HCT116 (cell line): ENCODE measurements around the gene CACNA2D2. TPM values are rescaled to one million over a fixed set of nuclear protein-coding genes. Genes with fewer than 3 reads are reported as not detected.

Experiments
- ATAC-seq: fragments of 200-7000 bp; cut with Tn5 transposase; 2 replicates; pipeline ENCODE4 v1.9.1; 2020; ENCODE audit warnings: mild to moderate bottlenecking, moderate library complexity
- BruUV-seq: library from RNA; stranded (reverse); fragments of 400-500 nt; replicated peaks from 2 replicates; lab custom pipeline; 2021; lab: Mats Ljungman, UMichigan
- CTCF ChIA-PET: fragments of 300-600 bp; sonication (Branson Sonifier 250); formaldehyde crosslinking; loops from one replicate; lab custom pipeline; 2021; ENCODE audit warnings: antibody characterized with exemption; lab: Charles Lee
- POLR2A ChIA-PET: fragments of 300-600, 350-600 bp; sonication (Branson Sonifier 250); formaldehyde crosslinking; loops from one replicate; lab custom pipeline; 2021; ENCODE audit warnings: antibody characterized with exemption; lab: Charles Lee
- RAD21 ChIA-PET, 2 experiments: fragments of 300-600 bp; sonication (Branson Sonifier 250); formaldehyde crosslinking; loops; one replicate each; lab custom pipeline; 2023; ENCODE audit warnings: low total read pairs in 2 of 2; ENCODE audit not compliant: uncharacterized antibody in 2 of 2, unreplicated experiment in 2 of 2, low non-redundant PET in 1 of 2; lab: Charles Lee
- DNase-seq: peaks from one replicate; pipeline ENCODE4 v3.0.0-alpha.2; 2010; ENCODE audit warnings: low read depth, low spot score
- H2AFZ ChIP-seq: fragments of 200-600 bp; shearing (Covaris generic), sonication (generic); 2 replicates; pipeline ENCODE4 v1.6.1; 2017; ENCODE audit warnings: low read depth, mixed run types, mixed read lengths, antibody characterized with exemption, low read length; ENCODE audit not compliant: poor library complexity, severe bottlenecking
- H3K27ac ChIP-seq: 2 replicates; pipeline ENCODE4 v1.5.1; 2012; ENCODE audit warnings: low read depth, low read length
- H3K27me3 ChIP-seq: fragments of 200-600 bp; sonication (generic); 2 replicates; pipeline ENCODE4 v1.6.1; 2016; ENCODE audit warnings: mixed run types, low read length, mixed read lengths; ENCODE audit not compliant: insufficient read depth
- H3K36me3 ChIP-seq, 2 experiments: fragments of 200-500 bp in 1 of 2; fragments of 200-600 bp in 1 of 2; sonication (Bioruptor generic) in 1 of 2; sonication (generic) in 1 of 2; 2 replicates each; pipeline versions ENCODE4 v1.5.1 to v1.6.1; 2014 to 2016; ENCODE audit warnings: low read length in 2 of 2, inconsistent platforms in 1 of 2, mixed read lengths in 1 of 2, mixed run types in 1 of 2; ENCODE audit not compliant: insufficient read depth in 2 of 2, control insufficient read depth in 1 of 2
- H3K4me1 ChIP-seq, 2 experiments: fragments of 200-600 bp in 1 of 2; sonication (generic) in 1 of 2; 2 replicates each; pipeline versions ENCODE4 v1.5.1 to v1.6.1; 2012 to 2017; ENCODE audit warnings: low read length in 2 of 2, inconsistent platforms in 1 of 2, mild to moderate bottlenecking in 1 of 2, mixed read lengths in 1 of 2, mixed run types in 1 of 2, moderate library complexity in 1 of 2; ENCODE audit not compliant: insufficient read depth in 2 of 2, control insufficient read depth in 1 of 2
- H3K4me2 ChIP-seq: fragments of 200-600 bp; sonication (generic); 2 replicates; pipeline ENCODE4 v1.6.1; 2017; ENCODE audit warnings: mixed run types, low read length, mixed read lengths
- H3K4me3 ChIP-seq, 2 experiments: fragments of 200-600 bp in 1 of 2; sonication (generic) in 1 of 2; replicated peaks in 1 of 2; 2 replicates each; pipeline ENCODE4 v1.5.1; 2011 to 2016; ENCODE audit warnings: low read length in 2 of 2, control low read depth in 1 of 2, low read depth in 1 of 2, mild to moderate bottlenecking in 1 of 2, mixed read lengths in 1 of 2, mixed run types in 1 of 2
- H3K79me2 ChIP-seq: fragments of 200-600 bp; sonication (generic); 2 replicates; pipeline ENCODE4 v1.6.1; 2017; ENCODE audit warnings: mild to moderate bottlenecking, mixed run types, low read length, moderate library complexity, mixed read lengths; ENCODE audit not compliant: insufficient read depth
- H3K9ac ChIP-seq: fragments of 200-600 bp; sonication (generic); 2 replicates; pipeline ENCODE4 v1.6.1; 2016; ENCODE audit warnings: low read length, mixed read lengths
- H3K9me2 ChIP-seq: fragments of 200-600 bp; sonication (generic), shearing (Covaris generic); 2 replicates; pipeline ENCODE4 v1.6.1; 2017; ENCODE audit warnings: mixed run types, mild to moderate bottlenecking, moderate library complexity; ENCODE audit not compliant: insufficient read depth
- H3K9me3 ChIP-seq, 2 experiments: fragments of 200-500 bp in 1 of 2; fragments of 200-600 bp in 1 of 2; sonication (Bioruptor generic) in 1 of 2; sonication (generic) in 1 of 2; 2 replicates each; pipeline ENCODE4 v1.6.1; 2014 to 2017; ENCODE audit warnings: low read length in 2 of 2, mixed read lengths in 2 of 2, inconsistent platforms in 1 of 2, low read depth in 1 of 2, mild to moderate bottlenecking in 1 of 2, mixed run types in 1 of 2, moderate library complexity in 1 of 2; ENCODE audit not compliant: control insufficient read depth in 1 of 2, insufficient read depth in 1 of 2
- H4K20me1 ChIP-seq: fragments of 200-600 bp; sonication (generic), shearing (Covaris generic); 2 replicates; pipeline ENCODE4 v1.6.1; 2017; ENCODE audit warnings: mixed run types, mild to moderate bottlenecking, moderate library complexity; ENCODE audit not compliant: insufficient read depth
- EGR1 ChIP-seq: IDR thresholded peaks from 2 replicates; pipeline ENCODE4 v1.6.1; 2012; ENCODE audit warnings: low read depth
- ELF1 ChIP-seq: IDR thresholded peaks from 2 replicates; pipeline ENCODE4 v1.6.1; 2012; ENCODE audit warnings: low read depth, borderline replicate concordance
- EZH2 ChIP-seq: fragments of 200-600 bp; sonication (generic); IDR thresholded peaks from 2 replicates; pipeline ENCODE4 v1.6.1; 2017; ENCODE audit warnings: antibody characterized with exemption, mixed run types
- EZH2phosphoT487 ChIP-seq: fragments of 200-600 bp; IDR thresholded peaks from 2 replicates; pipeline ENCODE4 v1.6.1; 2018; ENCODE audit warnings: antibody characterized with exemption, borderline replicate concordance
- POLR2A ChIP-seq: IDR thresholded peaks from 2 replicates; pipeline ENCODE4 v1.7.0; 2011; ENCODE audit warnings: borderline replicate concordance; ENCODE audit not compliant: insufficient read depth, insufficient read length; ENCODE audit errors: extremely low read depth
- POLR2AphosphoS5 ChIP-seq: IDR thresholded peaks from 2 replicates; pipeline ENCODE4 v1.6.1; 2011; ENCODE audit warnings: mild to moderate bottlenecking, low read depth, low read length, moderate library complexity
- SIN3A ChIP-seq: IDR thresholded peaks from 2 replicates; pipeline ENCODE4 v1.6.1; 2012; ENCODE audit warnings: low read depth
- SRF ChIP-seq: IDR thresholded peaks from 2 replicates; pipeline ENCODE4 v1.6.1; 2012; ENCODE audit warnings: low read depth
- TCF7L2 ChIP-seq: IDR thresholded peaks from 2 replicates; pipeline ENCODE4 v1.7.0; 2011; ENCODE audit warnings: borderline replicate concordance, inconsistent platforms; ENCODE audit not compliant: insufficient read depth, insufficient read length; ENCODE audit errors: extremely low read depth
- ZFX ChIP-seq: fragments of 450-650 bp; IDR thresholded peaks from 2 replicates; pipeline ENCODE4 v1.6.1; 2017
- intact Hi-C: fragments of 100-400 bp; cut with micrococcal nuclease; formaldehyde crosslinking; loops from 2 replicates; pipeline ENCODE4 v1.10.0; 2022
- total RNA-seq: library from RNA; stranded (reverse); gene quantifications from one replicate; pipeline ENCODE4 v1.2.1, GENCODE V29; 2021; ENCODE audit not compliant: unreplicated experiment
- TF ChIP-seq, protein P1 (sequence below): IDR thresholded peaks from 2 replicates; pipeline ENCODE4 v1.6.1; 2011; ENCODE audit warnings: mild to moderate bottlenecking, low read length, moderate library complexity; ENCODE audit not compliant: insufficient replicate concordance; ENCODE audit errors: extremely low read depth

The CACNA2D2 gene
- total RNA-seq, 1 experiment from 2014 or later = 10.2 TPM

- intact Hi-C loops = no loop called here
- BruUV-seq = no TSS peak
- ATAC-seq (peak; percentile 52), DNase-seq (no peak)
- peaks cover 0 to 9% of the 10 kb centered on the region in 2 experiments; a peak in 1 of 4 replicates for H3K4me1 ChIP-seq
- ChIA-PET RAD21 (no interaction called here), POLR2A (no interaction called here), CTCF (no interaction called here)
- H3K4me2 ChIP-seq = no peak overlapping the region
- no peak overlapping the region for H3K9ac ChIP-seq
- H3K36me3 ChIP-seq = no peaks in the 10 kb centered on the region
- H3K4me3 ChIP-seq = no peak overlapping the region
- no peaks in the 10 kb centered on the region for H3K79me2 ChIP-seq
- H4K20me1 ChIP-seq = no peaks in the 10 kb centered on the region
- no peaks in the 10 kb centered on the region for H3K9me2 ChIP-seq
- no peak overlapping the region for H2AFZ ChIP-seq
- H3K9me3 ChIP-seq = no peaks in the 10 kb centered on the region
- H3K27me3 ChIP-seq = no peaks in the 10 kb centered on the region
- no peak overlapping the region for H3K27ac ChIP-seq
- TF ChIP-seq EGR1 (no peak), SRF (no peak), ZFX (no peak), TCF7L2 (no peak), POLR2A (no peak), ELF1 (no peak), SIN3A (no peak), EZH2 (no peak), POLR2AphosphoS5 (no peak), EZH2phosphoT487 (no peak)
- TF ChIP-seq, protein P1, sequence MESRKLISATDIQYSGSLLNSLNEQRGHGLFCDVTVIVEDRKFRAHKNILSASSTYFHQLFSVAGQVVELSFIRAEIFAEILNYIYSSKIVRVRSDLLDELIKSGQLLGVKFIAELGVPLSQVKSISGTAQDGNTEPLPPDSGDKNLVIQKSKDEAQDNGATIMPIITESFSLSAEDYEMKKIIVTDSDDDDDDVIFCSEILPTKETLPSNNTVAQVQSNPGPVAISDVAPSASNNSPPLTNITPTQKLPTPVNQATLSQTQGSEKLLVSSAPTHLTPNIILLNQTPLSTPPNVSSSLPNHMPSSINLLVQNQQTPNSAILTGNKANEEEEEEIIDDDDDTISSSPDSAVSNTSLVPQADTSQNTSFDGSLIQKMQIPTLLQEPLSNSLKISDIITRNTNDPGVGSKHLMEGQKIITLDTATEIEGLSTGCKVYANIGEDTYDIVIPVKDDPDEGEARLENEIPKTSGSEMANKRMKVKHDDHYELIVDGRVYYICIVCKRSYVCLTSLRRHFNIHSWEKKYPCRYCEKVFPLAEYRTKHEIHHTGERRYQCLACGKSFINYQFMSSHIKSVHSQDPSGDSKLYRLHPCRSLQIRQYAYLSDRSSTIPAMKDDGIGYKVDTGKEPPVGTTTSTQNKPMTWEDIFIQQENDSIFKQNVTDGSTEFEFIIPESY = no peak
Observed at GRCh38 chr3:50481992-50482391, 21.4 kb downstream of the CACNA2D2 start.
